Epithelial cell of proximal tubule (primary cell): ENCODE results near the gene IRF2. TPM values are rescaled to one million over a fixed set of nuclear protein-coding genes. Genes with fewer than 3 reads are reported as not detected.

ENCODE experiments used
- DNase-seq: peaks from one replicate; pipeline ENCODE4 v3.0.0-alpha.2; 2011; ENCODE audit warnings: low read depth
- H3K4me3 ChIP-seq: 2 replicates; pipeline ENCODE4 v1.5.1; 2011; ENCODE audit warnings: low read depth, mild to moderate bottlenecking, low read length
- total RNA-seq: library from RNA; depleted of rRNA; stranded (reverse); fragments of >200 nt; gene quantifications from 2 replicates; pipeline ENCODE4 v1.2.3, GENCODE V29; 2015
- TF ChIP-seq, protein P1 (sequence below): conservative IDR thresholded peaks from 2 replicates; pipeline ENCODE4 v1.5.1; 2012; ENCODE audit warnings: low read depth, mild to moderate bottlenecking, low read length

IRF2 gene
- total RNA-seq, 1 donor from 2014 or later, result 22.5 TPM

DNA sequence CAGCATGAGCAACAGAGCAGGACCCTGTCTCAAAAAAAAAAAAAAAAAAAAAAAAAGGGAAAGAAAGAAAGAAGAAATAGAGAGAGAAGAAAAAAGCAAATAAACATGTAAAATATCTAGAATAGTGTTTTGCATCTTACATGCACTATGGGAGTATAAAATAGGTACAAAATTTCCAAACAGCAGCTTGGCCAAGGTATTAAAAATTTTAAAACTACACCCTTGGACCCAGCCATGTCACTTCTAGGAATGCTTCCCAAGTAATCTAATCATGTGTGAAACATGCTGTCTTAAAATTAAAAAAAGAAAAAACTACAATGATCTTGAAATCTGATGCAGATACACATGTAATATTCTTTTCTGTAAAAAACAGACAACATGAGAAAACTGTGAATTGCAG lies 21.6 kb downstream of the IRF2 start:
- no peak overlapping the region for H3K4me3 ChIP-seq
- TF ChIP-seq, protein P1, sequence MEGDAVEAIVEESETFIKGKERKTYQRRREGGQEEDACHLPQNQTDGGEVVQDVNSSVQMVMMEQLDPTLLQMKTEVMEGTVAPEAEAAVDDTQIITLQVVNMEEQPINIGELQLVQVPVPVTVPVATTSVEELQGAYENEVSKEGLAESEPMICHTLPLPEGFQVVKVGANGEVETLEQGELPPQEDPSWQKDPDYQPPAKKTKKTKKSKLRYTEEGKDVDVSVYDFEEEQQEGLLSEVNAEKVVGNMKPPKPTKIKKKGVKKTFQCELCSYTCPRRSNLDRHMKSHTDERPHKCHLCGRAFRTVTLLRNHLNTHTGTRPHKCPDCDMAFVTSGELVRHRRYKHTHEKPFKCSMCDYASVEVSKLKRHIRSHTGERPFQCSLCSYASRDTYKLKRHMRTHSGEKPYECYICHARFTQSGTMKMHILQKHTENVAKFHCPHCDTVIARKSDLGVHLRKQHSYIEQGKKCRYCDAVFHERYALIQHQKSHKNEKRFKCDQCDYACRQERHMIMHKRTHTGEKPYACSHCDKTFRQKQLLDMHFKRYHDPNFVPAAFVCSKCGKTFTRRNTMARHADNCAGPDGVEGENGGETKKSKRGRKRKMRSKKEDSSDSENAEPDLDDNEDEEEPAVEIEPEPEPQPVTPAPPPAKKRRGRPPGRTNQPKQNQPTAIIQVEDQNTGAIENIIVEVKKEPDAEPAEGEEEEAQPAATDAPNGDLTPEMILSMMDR, result no peak

GRCh38 chr4:184451726-184452125 lies 22.6 kb downstream of the IRF2 start:
- DNase-seq, result no peak
- TF ChIP-seq, protein P1, result no peak

More for the DNA sequence above, 21.6 kb downstream of the IRF2 start:
- DNase-seq, result no peak

GRCh38 chr4:184450743-184451535 lies 23.4 kb downstream of the IRF2 start:
- H3K4me3 ChIP-seq, result no peak overlapping the region
- no peak for DNase-seq
- TF ChIP-seq, protein P1, result no peak

More at GRCh38 chr4:184451726-184452125, 22.6 kb downstream of the IRF2 start:
- H3K4me3 ChIP-seq, result no peak overlapping the region

- DNase-seq, result no peak
- TF ChIP-seq, protein P1, result no peak
- no peak overlapping the region for H3K4me3 ChIP-seq
Observed at GRCh38 chr4:184450045-184450444, 24.3 kb downstream of the IRF2 start.

DNA sequence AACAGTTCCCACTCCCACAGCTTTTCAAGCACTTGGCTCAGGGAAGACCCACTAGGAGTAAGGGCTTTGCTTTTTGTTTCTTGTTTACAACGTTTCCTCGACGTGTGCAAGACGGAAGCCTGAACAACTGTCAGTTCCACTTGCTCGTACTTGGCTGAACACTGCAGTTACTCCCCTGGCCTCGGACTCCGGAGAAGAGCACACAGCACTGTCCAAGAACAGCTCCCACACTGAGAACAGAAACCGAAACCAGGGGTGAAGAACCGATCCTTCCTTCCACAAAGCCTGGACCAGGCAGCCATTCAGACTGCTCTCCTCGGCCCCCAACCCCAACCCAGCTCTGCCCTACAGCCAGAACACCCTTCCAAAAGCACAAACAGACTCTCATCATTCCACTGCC lies 25.5 kb downstream of the IRF2 start:
- TF ChIP-seq, protein P1, result no peak
- peak overlapping the region; percentile 42 for H3K4me3 ChIP-seq
- DNase-seq, result no peak

DNA sequence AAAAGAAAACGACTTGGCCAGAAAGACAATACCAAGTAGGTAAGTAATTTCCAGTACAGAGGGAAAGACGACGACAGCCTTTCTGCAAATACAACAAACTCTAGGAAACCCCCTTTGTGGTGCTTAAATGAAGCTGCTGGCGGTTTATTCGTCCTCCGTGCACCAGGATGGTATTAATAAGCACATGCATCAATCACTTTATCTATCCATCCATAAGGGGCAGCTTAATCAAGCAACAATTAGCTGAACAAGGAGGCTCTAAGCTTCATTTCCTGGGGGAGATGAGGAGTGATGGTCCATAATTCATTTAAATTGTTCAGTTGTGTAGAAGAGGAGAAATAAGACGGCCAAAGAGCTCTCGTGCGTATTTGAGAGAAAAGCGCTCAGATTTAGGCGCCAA lies 26.2 kb downstream of the IRF2 start:
- TF ChIP-seq, protein P1, result no peak
- no peak for DNase-seq
- no peak overlapping the region for H3K4me3 ChIP-seq

DNA sequence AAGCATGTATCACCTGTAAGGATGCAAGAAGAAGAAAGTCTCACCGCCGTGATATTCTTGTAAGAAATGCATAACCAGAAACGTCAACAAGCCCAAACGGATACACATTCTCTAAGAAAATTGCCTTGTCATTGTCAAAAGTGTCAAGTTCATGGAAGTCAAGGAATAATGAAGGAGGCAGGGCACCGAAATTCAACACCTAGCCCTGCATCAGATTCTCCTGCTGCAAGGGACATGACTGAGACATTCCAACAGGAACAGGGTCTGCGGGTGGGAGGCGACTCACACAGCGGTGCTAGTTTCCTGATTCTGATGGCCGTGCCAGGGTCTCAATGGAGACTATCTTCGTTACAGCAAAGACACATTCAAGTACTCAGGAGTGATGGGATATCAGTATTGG lies 26.7 kb downstream of the IRF2 start:
- TF ChIP-seq, protein P1, result no peak
- H3K4me3 ChIP-seq, result no peak overlapping the region
- no peak for DNase-seq
